ENCODE measurements around the gene DOK6.

Gene DOK6

DNA sequence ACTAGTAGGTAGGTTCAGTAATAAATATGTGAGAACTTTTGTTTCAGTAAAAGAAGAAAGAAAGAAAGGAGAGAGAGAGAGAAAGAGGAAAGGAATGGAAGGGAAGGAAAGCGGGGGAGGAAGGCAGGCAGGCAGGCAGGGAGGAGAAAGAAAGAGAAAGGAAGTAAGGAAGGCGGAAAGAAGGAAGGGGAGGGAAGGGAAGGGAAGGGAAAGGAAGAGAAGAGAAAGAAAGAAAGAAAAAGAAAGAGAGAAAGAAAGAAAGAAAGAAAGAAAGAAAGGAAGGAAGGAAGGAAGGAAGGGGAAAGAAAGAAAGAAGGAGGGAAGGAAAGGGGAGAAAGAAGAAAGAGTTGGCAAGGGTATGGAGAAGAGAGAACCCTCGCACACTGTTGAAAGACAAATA, 479.4 kb downstream of the DOK6 start:
- no peak for DNase-seq

- no peak for DNase-seq
Measured at GRCh38 chr18:69882965-69883668, 482.4 kb downstream of the DOK6 start.

GRCh38 chr18:69883781-69884180, 483.1 kb downstream of the DOK6 start:
- no peak for DNase-seq

GRCh38 chr18:69885355-69885754, 484.7 kb downstream of the DOK6 start:
- no peak for DNase-seq

GRCh38 chr18:69885841-69886531, 485.3 kb downstream of the DOK6 start:
- peak; percentile 70 for DNase-seq

DNA sequence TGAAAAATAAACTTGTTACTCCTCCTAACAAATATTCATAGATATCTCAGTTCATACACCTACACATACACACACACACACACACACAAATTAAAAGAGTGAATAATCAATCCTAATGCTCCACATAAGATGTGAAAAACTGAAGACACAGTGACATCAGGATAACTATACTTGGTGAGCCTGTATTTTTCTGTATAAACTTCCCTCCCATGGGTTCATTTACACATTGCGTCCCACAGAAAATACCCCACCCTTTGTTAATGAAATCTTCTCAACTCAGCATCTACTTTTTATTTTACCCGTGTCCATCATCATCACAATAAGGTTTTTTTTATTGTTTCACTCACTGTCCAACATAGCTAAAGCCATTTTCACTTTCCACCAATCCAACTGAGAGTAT, 486.6 kb downstream of the DOK6 start:
- DNase-seq: no peak

DNA sequence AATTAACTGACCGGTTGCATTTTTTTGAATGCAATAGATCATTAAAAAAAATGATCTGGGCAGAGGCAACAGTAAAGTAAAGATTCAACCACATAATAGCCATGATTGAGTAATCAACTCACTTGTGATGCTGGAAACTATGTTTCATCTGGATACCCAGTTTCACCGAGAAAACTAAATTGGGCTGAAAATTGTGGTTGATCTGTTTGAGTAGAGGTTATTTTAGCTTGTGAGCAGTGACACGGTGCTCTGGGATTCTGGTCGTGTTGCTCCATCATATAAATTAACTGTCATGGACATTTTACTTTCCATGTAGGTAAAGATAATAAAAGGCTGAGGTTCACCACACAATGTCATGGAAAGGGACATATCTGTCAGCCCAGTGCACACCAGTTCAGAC, 488.3 kb downstream of the DOK6 start:
- peak; percentile 10 for DNase-seq

DNA sequence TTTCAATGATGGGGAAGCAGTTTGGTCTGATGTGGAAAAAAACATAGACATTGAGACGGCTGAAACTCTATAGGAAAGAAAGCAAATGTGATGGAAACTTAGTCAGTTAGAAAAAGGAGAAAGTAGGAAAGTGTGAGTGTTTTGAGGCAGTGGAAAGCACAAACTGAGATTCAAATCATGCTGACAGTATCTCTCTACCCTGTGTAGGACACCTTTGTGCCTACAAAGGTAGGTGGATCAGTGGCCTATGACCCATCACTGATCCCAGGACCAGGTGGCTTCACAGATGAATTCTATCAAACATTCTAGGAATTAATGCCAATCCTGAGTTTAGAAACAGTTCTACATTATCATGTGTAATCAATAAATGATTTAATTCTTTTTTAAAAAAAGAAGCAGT, 489.9 kb downstream of the DOK6 start:
- DNase-seq: no peak

DNA sequence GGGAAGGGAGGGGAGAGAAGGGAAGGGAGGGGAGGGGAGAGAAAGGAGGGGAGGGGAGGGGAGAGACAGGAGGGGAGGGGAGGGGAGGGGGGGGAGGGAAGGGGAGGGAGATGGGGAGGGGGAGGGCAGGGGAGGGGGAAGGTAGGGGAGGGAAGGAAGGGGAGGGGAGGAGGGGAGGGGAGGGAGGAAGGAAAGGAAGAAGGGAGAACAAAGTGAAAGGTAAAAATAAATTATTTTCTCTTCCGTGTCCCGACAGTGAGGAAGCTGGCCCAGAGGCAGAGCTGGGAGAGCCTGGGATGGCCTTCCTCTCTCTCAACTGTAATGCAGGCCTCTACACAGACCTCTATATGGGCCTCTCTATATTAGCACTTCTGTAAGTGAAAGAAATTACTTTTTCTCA, 493.8 kb downstream of the DOK6 start:
- no peak for DNase-seq

DNA sequence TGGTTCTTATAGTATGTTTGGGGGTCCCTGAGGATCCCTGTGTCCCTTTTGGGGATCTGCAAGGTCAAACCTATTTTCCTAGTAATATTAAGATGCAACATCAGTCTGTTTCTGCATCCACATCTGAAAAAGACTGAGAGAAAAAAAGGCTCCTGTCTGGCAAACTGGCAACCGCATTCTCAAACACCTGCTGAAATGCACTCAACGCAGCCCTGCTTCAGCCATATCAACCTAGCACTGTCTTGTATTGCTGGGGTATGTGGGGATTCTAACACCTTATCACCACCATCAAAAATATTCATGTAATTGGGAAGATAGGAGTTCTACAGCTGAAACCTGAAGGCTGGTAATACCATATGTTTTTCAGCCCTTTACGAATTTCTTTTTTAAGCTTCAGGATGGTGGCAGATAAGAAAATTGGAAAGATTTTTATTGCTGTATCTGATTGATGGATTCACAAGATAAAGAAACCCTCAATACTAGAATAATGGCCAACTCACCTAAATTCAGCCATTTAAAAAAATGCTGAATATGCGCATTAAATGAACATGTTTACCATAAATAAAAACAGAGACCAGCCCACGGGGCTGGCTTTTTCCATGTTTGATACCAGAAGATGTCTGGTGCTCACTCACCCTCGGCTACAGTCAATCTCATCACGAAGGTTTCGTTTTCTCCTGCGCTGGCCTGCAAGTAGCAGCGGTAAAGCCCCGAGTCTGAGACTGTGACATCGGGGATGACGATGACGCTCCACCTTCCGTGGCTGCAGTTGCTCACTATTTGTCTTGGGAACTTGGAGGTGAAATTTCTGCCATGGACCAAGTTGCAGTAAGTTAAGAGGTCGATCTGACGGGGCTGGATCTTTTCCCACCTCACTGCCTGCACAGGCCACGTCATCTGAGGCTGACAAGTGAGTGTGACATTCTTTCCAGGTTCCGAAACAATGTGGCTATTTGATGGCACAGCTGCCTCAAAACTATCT, 494.7 kb downstream of the DOK6 start:
- DNase-seq: peak; percentile 25

DNA sequence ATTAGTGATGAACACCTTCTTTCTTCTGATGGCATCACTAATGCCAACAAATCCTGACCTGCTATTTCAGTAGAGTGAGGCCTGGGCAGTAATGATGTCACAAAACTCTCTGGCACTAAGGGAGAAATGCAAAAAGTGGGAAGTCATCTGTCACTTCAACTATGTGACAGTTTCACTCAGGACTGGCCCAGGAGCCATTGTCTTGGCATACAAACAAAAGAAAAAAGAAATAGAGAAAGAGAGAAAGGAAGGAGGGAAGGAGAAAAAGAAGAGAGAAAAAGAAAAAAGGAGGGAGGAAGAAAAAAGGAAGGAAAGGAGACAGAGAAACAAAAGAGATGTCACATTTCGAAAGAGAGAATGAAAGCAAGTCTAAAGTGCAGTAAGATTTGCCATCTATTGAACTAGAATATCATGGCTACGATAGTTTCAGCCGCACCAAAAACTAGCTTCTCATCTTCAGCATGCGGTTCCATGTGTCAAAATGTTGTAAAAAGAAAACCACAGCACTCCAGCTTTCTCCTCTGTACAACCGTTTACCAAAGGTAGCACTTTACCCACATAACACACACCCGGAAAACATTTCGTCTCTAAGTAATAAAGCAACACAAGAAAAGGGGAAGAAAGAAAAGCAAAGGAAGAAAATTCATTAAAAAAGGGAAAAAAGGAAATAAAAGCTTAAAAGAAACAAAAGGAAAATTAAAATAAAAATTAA, 496.9 kb downstream of the DOK6 start:
- peak; percentile 21 for DNase-seq

- DNase-seq: peak; percentile 31
Measured at GRCh38 chr18:69898241-69898861, 497.7 kb downstream of the DOK6 start.
